GF-D8 (cell line): Measurements from ENCODE around the gene DNAJA4.

Source experiments
- DNase-seq: peaks from one replicate; lab custom pipeline; 2025; lab: John Stamatoyannopoulos, UW

Gene DNAJA4

DNA sequence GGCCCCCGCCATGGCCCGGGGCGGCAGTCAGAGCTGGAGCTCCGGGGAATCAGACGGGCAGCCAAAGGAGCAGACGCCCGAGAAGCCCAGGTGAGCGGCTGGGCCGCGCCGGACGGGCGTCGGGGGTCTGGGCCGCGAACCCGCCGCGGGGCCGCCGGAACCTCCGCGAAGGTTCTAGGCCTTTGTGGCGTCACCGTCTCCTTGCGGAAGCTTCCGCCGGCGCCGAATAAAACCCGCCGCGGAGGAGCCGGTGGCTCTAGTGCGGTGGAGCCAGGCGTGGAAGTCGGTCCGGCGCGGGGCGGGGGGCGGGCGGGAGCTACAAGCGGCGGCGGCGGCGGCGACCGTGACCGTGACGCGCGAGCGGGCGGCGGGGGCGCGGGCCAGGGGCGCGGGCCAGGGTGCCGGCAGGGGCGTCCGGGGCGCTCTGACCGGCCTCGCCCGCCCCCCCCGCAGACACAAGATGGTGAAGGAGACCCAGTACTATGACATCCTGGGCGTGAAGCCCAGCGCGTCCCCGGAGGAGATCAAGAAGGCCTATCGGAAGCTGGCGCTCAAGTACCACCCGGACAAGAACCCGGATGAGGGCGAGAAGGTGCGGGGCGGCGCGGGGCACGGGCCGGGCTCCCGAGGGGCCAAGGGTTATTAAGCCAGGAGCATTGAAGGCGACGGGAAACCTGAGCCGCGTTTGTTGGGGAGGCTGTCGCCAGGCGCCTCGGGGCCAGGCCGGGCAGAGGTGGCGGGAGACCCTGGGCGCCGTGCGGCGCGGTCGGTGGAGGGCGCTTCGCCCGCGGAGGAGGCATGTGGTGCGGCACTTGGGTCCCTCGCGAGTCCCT, at the start of gene DNAJA4:
Gene DNAJA4, plus strand, starts transcription at position 259 of the 833 bp plus-strand sequence. Its CDS starts 202 bp downstream, at position 461.
- no peak for DNase-seq

DNA sequence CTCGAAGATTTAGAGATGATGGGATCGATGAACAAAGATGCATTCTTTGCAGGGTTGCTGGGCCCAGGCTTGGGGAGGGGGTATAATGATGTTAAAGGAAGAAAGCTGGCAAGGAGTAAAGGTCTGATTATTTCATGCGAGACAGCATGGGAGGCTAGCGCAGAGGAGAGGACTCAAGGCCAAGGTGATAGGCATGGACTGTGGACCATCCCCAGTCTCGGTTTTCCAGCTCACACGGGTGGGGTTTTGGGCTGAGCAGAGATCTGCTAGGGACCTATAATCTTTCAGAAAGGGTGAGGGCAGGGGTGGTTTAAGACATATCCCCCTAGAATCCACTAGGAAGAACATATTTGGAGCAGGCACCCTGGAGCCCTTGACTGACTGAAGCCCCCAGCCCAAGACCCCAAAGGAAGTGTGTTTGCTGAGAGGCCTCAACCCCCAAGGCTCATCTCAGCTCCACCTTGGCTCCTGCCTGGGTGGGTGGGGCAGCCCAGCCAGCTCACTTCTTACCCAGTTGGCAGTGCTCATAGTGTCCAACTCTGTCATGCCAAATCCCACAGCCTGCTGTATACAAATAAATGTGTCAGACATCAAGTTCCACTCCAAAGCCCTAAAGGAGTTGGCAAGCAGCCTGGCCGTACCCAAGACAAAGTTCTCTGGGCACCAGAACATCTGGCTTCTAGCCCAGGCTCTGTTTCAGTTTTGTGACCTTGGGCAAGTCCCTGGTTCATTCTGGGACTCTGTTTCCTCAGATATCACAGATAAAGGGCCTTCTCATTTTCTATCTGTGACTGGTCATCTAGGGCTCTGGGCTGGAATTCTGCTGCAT, 47.9 kb upstream of the DNAJA4 start:
- no peak for DNase-seq

DNA sequence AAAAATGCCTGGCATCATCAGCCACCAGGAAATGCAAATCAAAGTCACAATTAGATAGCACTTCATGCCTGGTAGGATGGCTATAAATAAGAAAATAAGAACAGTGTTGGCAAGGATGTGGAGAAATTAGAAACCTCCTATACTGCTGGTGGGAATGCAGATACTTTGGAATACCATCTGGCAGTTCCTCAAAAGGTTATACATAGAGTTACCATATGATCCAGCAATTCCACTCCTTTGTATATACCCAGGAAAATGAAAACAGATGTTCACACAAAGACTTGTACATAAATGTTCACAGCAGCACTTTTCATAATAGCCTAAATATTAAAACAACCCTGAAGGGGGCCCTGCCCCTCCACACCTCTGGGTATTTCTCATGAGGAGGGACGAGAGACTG, 43.6 kb upstream of the DNAJA4 start:
- DNase-seq: no peak

DNA sequence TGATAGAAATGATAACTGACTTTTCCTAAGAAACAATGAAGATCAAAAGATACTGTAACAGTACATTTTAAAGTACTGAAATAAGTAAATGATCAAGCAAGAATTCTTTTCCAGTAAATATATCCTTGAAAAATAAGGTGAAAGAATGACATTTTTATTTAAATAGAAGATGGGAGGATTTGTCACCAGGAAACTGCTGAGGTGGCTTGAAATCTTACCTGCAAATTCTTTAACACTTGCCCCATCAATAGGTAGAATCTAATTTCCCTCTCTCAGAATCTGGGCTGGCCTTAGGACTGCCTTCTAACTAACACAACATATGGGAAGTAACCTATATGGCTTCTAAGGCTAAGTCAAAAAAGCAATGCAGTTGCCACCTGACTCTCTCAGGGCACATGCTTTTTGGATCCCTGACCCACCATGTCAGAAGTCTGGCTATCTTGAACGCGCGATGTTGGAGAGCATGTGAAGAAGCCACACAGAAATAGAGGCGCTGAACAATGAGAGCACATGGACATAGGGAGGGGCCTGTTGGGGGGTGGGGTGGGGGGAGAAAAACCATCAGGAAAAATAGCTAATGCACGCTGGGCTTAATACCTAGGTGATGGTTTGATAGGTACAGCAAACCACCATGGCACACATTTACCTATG, 41.5 kb upstream of the DNAJA4 start:
- no peak for DNase-seq

DNA sequence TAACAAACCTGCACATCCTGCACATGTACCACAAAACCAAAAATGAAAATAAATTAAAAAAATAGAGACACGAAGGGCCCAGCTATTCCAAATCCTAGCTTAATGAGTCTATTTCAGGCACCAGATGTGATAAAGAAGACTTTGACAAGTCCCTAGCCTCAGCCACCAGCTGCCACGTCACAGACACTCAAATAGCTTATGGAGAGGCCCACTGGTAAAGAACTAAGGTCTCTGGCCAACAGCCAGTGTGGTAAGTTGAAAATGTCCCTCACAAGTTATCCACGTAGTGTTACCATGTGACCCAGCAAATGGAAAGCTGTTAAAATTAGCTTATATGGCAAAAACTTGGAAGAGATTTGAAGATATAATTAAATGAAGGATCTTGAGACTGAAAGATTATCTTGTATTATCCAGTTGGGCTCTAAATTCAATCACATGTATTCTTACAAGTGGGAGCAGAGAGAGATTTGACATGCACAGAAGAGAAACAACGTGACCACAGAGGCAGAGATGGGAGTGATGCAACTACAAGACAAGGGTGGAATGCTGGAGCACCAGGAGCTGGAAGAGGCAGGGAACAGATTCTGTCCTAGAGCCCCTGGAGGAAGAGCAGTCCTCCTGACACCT, 40.9 kb upstream of the DNAJA4 start:
- DNase-seq: no peak

DNA sequence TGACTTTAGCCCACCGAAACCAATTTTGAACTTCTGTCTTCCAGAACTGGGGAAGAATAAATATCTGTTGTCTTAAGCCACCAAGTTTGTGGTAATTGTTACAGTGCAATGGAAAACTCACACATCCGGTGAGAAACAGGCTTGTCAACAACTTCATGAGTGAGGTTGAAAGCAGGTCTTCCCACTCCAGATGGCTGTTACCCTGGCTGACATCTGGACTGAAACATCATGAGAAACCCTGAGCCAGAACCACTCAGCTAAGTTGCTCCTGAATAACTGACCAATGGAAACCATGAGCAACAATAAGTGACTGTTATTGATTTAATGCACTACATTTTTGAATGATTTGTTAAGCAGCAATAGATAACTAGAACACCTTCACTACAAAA, 40.3 kb upstream of the DNAJA4 start:
- DNase-seq: no peak

DNA sequence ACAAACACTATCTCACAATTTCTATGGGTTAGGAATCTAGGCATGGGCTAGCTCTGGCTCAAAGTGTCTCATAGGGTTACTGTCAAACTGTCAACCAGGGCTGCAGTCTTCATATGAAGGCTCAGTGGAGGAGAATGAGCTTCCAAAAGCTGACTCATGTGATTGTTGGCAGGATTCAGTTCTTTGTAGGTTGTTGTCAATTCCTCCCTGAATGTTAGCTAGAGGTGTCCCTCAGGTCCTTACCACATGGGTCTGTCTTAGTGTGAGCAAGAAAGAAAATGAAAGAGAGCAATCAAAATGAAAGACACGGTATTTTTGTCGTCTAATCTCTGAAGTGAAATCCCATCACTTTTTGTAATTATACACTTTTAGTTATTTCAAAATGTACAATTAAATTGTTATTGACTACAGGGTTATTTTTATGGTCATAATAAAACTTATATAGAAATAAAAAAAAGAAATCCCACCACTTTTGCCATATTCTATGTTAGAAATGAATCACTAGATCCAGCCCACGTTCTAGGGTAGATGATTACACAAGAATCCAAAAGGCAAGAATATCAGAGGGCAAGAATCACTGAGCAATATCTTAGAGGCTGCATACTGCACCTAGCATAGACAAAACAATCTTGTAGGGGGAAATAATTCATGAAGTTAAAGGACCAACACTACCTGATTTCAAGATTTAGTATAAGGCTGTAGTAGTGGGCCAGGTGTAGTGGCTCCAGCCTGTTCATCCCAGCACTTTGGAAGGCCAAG, 38.4 kb upstream of the DNAJA4 start:
- no peak for DNase-seq

DNA sequence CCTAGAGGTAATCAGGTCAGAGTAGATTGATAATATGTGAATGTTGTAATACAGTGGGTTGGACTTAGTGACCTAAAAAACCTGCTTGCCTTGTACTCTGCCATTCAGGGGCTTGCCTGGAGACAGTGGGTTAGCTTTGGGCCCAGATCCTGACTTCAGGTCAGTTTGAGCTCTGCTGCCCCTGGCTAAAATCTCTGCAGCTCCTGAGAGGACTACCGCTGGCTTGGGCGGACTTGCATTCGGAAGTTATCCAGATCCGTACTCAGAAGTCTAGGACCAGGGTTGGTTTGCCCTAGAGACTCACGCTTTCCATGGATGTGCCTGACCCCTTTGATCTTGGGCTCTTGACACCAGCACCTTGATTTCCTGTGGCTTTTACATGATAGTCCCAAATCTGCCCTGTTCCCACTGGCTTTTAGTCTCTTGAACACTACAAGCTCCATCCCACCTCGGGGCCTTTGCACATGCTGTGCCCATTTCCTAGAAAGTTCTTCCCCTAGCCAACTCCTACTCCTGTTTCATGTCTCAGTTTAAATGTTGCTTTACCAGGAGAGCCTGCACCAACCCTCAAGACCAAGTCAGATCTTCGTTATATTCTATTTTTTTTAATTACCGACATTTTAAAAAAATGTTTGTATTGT, 35.9 kb upstream of the DNAJA4 start:
- no peak for DNase-seq

DNA sequence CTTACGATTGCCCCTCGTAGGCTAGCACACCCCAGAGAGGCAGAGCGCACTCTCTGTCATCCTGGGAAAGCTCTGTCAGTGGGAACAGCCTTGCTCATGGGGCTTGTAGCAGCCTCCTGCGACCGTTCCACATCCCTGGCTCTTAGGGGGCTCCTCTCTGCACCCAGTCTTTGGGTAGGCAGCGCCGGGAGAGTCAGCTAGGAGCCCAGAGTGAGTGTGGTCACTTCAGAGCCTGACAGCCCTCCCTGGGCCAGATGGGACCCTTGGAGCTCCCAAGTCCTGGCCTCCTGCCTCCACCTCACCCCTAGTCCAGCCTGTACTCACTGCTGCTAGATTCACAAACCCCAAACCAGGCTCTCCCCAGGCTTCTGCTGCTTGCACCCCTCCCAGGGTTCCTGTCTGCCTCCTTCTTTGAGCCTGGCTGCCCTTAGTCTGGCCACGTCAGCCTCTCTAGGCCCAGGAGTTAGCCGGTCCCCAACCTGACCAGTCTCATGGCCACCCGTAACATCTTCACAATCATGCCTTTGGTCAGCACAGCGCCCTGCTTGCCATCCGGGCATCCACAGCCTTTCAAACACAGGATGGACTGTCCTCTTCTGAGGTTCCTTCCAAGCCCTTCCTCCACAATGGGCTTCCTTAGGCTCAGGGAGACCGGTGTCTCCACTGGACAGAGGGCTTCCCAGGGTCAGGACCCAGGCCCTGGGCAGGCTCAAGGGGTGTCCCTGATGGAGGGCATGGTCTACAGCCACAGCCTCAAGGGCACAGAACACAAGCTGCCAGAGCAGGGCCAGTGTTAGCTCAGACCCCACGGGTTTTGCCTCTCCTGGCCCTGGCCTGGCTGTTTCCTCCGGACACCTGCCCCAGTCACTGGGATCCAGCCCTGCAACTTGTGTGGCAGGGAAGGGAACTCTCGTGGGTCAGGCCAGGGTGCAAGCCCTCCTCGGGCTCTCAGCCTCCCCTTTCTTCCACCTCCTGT, 34.6 kb upstream of the DNAJA4 start:
- no peak for DNase-seq

DNA sequence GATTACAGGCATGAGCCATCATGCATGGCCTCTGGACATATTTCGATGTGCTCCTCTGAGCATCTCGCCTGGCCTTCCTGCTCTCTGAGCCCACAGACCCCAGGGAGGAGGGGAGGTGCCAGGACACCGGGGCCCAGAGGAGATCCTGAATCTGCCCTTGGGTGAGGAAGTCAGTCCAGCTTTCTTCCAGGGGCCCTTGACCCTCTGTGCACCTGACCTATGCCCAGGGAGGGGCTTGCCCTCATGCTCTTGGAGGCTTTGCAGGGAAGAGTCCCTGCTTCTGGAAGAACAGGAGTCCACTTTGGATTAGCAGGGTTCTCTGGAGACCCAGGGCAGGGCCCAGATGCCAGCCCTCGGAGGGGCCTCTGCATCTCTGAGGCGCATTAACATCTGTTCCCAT, 31.4 kb upstream of the DNAJA4 start:
- DNase-seq: no peak

DNA sequence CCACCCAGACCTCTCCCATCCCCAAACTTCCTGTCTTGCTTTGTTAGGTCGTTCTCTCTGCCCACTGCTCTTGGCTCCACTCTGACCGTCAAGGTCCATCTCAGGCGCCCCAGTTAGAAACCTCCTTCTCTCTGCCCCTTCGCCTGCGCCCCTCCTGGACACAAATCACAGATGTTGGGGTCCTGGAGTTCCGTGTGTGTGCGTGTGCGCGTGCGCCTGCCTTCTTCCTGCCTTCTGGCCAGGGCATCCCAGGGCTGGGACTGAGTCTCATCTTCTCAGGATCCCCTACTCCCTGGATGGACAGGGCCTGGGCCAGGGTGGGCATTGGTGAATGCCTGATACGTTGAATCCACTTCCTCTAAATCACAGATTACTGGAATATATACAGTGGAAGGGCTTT, 30.9 kb upstream of the DNAJA4 start:
- DNase-seq: no peak

DNA sequence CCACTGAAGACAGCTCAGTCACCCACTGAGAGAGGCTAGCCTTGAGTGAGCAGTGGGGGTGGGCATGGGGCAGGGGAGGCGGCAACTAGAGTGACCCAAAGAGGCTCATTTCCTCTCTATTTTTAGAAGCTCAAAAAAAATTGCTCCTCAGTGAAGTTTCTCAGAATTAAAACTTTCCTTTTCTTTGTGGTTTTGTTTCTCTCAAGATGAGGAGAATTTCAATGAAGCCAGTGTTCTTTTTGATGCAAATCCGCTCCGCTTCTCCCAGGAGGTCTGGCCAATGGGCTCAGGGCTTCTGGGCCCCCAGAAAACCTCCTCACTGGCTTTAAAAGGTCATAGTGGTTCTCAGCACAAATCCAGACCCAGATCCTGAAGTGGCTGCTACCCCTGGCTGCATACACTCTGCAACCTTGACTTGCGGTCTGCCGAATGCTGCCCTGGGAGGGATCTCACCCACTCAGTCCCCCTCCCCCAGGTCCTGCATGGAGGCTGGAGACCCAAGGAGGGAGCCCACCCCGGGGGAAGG, 29.8 kb upstream of the DNAJA4 start, which contains the start of gene ACSBG1:
Gene ACSBG1, minus strand, starts transcription at position 51 of the 526 bp plus-strand sequence. CDS start 64 bp downstream, outside the sequence.
- no peak for DNase-seq

DNA sequence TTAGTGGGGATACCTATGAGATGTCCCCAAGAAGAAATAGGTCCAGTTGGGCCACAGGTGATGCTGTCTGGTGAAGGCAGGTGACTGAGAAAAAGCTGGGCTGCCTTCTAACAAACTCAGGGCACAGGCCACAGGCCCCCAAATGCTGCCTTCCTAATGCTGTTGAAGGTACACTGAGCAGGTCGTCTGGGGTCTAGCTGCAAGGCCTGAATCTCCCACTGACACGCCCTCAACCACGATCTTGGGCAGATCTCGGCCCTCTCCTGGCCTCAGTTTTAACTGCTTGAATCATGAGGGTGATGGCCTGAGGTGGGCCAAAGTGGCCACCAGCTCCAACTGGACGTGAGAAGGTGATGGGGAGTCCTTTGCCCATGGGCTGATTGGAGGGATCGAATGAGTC, 27.9 kb upstream of the DNAJA4 start:
- DNase-seq: no peak

DNA sequence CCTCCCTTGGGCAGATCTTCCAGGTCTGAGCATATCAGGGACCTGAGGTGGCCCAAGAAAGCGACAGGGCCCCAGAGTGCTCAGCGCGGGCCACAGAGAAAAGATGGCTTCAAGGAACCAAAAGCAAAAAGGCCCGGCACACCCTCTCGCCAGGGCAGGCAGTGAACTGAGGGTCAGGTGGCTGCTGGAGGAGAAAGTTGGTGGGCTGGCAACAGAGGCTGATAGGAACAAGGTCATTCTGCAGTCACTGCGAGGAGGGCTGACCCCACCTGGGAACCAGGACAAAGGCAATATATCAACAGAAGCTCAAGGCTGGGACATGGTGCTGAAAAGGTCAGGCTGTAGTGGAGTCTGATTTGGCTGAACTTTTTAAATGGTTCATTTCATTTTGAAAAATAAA, 27.2 kb upstream of the DNAJA4 start:
- no peak for DNase-seq

DNA sequence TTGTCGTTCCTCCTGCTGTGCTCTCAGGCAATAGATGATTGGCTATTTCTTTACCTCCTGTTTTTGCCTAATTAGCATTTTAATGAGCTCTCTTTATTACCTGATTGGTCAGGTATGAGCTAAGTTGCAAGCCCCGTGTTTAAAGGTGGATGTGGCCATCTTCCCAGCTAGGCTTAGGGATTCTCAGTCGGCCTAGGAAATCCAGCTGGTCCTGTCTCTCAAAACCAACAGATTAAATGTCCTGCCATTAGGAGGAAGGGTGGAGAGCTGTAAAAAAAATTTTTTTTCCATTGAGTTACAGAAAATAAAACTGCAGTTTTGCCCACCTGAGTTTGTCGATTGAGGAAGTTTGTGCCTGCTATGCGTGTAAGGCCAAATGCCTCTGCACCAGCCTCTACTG, 24.6 kb upstream of the DNAJA4 start:
- no peak for DNase-seq

DNA sequence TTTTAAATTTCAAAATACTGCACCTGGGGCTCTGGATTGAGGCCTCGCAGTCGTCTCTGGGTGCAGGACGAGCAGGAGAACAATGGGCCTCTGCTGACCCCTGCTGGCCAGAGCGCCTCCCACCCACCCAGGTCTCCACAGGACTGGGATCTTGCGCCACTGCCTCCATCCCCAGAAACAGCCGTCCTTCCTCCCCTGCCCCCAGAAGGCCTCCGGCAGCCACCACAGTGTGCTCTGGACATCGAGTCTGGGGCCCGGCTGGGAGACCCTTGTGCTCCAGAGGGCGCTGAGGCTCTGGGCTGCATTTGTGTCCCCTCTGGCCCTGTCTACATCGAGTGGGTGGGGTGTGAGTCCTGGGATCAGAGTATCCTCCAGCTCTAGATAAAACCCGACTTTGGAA, 23.3 kb upstream of the DNAJA4 start:
- DNase-seq: peak; percentile 25

DNA sequence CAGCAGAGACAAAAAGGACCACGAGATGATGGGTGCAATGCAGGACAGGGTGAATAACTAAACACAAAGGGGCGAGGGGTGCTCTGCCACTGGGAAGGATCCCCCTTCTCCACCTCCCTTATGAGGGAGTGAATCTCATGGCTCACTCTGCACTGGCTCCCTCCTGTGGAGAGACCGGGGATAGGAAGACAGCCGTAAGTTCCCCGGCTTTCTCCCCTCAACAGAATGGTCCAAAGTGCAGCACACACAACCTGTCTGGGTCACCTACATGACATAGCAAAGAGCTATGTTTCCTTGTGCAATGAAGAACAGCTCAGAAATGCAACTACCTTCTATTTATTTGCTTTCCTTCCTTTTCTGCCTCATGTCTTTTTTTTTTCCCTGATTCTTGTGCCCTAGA, 22.2 kb upstream of the DNAJA4 start:
- no peak for DNase-seq

DNA sequence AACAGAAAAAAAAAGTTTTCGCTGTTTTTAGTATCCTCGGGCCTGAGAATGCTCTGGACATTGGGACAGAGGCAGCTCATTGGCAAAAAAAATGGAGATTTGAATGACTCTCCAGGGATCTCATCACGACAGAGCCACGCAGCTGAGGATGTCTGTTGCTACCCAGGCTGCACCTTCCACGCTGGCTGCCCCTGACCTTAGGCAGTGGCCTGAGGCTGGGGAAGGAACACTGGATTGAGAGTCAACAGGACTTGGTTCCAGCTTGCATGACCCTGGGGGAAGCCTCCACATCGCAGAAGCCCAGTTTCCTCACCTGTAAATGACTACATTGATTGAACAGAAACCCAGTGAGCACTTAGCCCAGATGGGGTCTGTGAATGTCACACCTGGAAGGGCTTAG, 21.3 kb upstream of the DNAJA4 start:
- DNase-seq: no peak

DNA sequence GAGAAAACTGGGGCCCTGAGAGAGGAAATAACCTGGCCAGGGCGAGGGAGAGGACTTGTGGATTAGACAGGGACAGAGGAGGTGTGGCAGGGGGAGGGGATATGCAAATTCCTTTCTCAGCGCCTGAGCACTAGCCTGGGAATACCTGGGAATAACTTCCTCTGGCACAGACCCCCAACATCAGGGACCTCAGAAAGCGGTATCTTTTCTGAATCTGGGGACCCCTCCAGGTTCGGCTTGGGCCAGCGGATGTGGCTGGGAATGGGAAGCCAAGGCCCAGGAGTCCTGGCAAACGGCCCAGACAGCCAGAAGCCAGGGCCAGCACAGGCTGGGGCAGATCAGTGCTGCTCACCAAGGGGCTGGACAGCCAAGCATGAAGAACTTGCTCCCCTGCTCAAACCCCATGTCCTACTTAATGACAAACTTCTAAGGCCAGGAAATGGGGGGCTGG, 20.8 kb upstream of the DNAJA4 start:
- no peak for DNase-seq
